ENCODE results near the gene KCNJ14. TPM values are rescaled to one million over a fixed set of nuclear protein-coding genes. Genes with fewer than 3 reads are reported as not detected.

The KCNJ14 gene
- total RNA-seq (2021; fragmentation: NEBNext Ultra II Directional; extraction: Animal tissue kit (Norgen Biotek cat#: 25700)) (0.89 and 1.0 TPM in 2 replicates), polyA plus RNA-seq (2011; rRNA removed) (0.45 and 0.61 TPM in 2 replicates), polyA minus RNA-seq (2011; rRNA and poly(A)+ RNA removed) (0.68 and 1.9 TPM in 2 replicates)
- polyA plus RNA-seq (2011; cell fraction: cytosol; rRNA removed) = 0.28 TPM
- 1.3 TPM for polyA plus RNA-seq (2011; cell fraction: nucleus; rRNA removed)
- 0.66 to 0.84 TPM (median 0.73 TPM) in 4 replicates for polyA plus RNA-seq (2012, experiment 1 of 2)
- polyA plus RNA-seq (2012, experiment 2 of 2) = 0.68 TPM
- 0.39 TPM for polyA plus RNA-seq (2013, experiment 1 of 2)
- polyA plus RNA-seq (2013, experiment 2 of 2) = 0.44 TPM
- 0.37 TPM for polyA minus RNA-seq (2011; cell fraction: cytosol; rRNA and poly(A)+ RNA removed)
- 0.80 TPM for polyA minus RNA-seq (2011; cell fraction: nucleus; rRNA and poly(A)+ RNA removed)
- long read RNA-seq, experiment 1 = 0 reads
- long read RNA-seq, experiment 2 = 0 reads

GRCh38 chr19:48455171-48455907 lies at the start of gene KCNJ14:
TSS of gene KCNJ14 (plus strand) at chr19:48455574. CDS start at chr19:48461725, 6,151 bp downstream.
- Histone ChIP-seq H3K4ac (replicated peaks; ENCODE audit: insufficient read length, low read depth, low read length) (no peak within 1 kb of the TSS), H3K9ac (replicated peaks in 1 of 4; ENCODE audit: extremely low read depth in 1 of 4, low read depth in 3 of 4, low read length in 3 of 4) (no peak within 1 kb of the TSS), H3K4me3 (ENCODE audit: extremely low read depth in 1 of 4, insufficient read depth in 2 of 4, low read depth in 3 of 4, low read length in 4 of 4) (no peak within 1 kb of the TSS), H3K23me2 (ENCODE audit: low read depth, low read length) (no peaks in the 10 kb centered on the region), H3K56ac (replicated peaks; ENCODE audit: insufficient read length, low read depth, low read length) (no peak within 1 kb of the TSS), H2BK20ac (ENCODE audit: low read length) (no peak within 1 kb of the TSS), H3K14ac (ENCODE audit: insufficient read length) (no peak within 1 kb of the TSS), H3K36me3 (ENCODE audit: control insufficient read depth in 2 of 4, insufficient read depth in 4 of 4, low read length in 3 of 4) (peaks cover 19 to 49% (median 32%) of the 10 kb centered on the region in 4 experiments), H3K27me3 (replicated peaks in 1 of 4; ENCODE audit: control insufficient read depth in 3 of 4, extremely low read depth in 1 of 4, insufficient read depth in 3 of 4, low read length in 3 of 4) (no peaks in the 10 kb centered on the region), H4K91ac (replicated peaks; ENCODE audit: insufficient read length, low read length) (no peak within 1 kb of the TSS), H2BK12ac (ENCODE audit: low read depth, low read length) (no peak within 1 kb of the TSS), H2BK5ac (ENCODE audit: low read depth, low read length) (no peak within 1 kb of the TSS), H2BK15ac (ENCODE audit: low read length) (no peak within 1 kb of the TSS), H4K20me1 (replicated peaks in 1 of 2; ENCODE audit: control insufficient read depth in 1 of 2, insufficient read depth in 2 of 2, low read length in 2 of 2) (peaks cover 2 to 18% of the 10 kb centered on the region in 2 experiments), H4K5ac (ENCODE audit: insufficient read length, low read depth, low read length) (no peak within 1 kb of the TSS), H3K27ac (ENCODE audit: low read depth, low read length) (no peak within 1 kb of the TSS), H3K79me2 (ENCODE audit: control insufficient read depth in 1 of 2, insufficient read depth in 2 of 2, low read length in 2 of 2) (no peaks in the 10 kb centered on the region), H2BK120ac (replicated peaks; ENCODE audit: low read depth, low read length) (no peak within 1 kb of the TSS), H2AK5ac (ENCODE audit: low read depth, low read length) (no peak within 1 kb of the TSS), H3K18ac (ENCODE audit: extremely low read depth, low read length) (no peak within 1 kb of the TSS), H3K79me1 (ENCODE audit: low read depth, low read length) (peaks cover 4% of the 10 kb centered on the region), H3K4me2 (ENCODE audit: insufficient read depth in 1 of 2, low read depth in 2 of 2, low read length in 2 of 2) (no peak within 1 kb of the TSS), H3K23ac (ENCODE audit: insufficient read length) (no peak within 1 kb of the TSS), H3K4me1 (replicated peaks in 1 of 4; ENCODE audit: control insufficient read depth in 3 of 4, insufficient read depth in 4 of 4, low read length in 3 of 4) (no peaks in the 10 kb centered on the region), H4K8ac (ENCODE audit: extremely low read depth, insufficient read depth, low read length) (0 out of 2 replicates have a peak within 1 kb of the TSS, but pooled peaks have one; percentile 85), H2AFZ (ENCODE audit: low read length) (no peak within 1 kb of the TSS), H3K9me3 (ENCODE audit: insufficient read depth in 2 of 2, low read depth in 1 of 2, low read length in 1 of 2) (no peaks in the 10 kb centered on the region)
- no peak for DNase-seq (ENCODE audit: low read depth in 1 of 2, low spot score in 2 of 2)
- TF ChIP-seq GABPA (IDR thresholded peaks at IDR 0.05; ENCODE audit: borderline replicate concordance, insufficient read depth, low read length) (no peak), PHF8 (conservative IDR thresholded peaks at IDR 0.05; ENCODE audit: low read depth, low read length) (no peak), CREB1 (IDR thresholded peaks at IDR 0.05) (no peak), JUN (IDR thresholded peaks at IDR 0.05; ENCODE audit: low read depth, low read length) (no peak), SIN3A (conservative IDR thresholded peaks at IDR 0.05 in 1 of 2, IDR thresholded peaks at IDR 0.05 in 1 of 2; ENCODE audit: low read depth in 1 of 2, low read length in 2 of 2) (no peak), ZNF274 (IDR thresholded peaks at IDR 0.05; ENCODE audit: borderline replicate concordance, extremely low read depth, low read length) (no peak), BRCA1 (IDR thresholded peaks at IDR 0.05; ENCODE audit: low read depth, low read length) (no peak), KDM5A (IDR thresholded peaks at IDR 0.05; ENCODE audit: low read length) (no peak), ASH2L (IDR thresholded peaks at IDR 0.05; ENCODE audit: low read length) (no peak)
- ChIA-PET POLR2A (ENCODE audit: partially characterized antibody) (interaction anchor here (0.7 to 1.6 kb wide), 6 partner anchors 9 to 55 kb away, joined by 3 to 10 read pairs (median 6); partner anchors contain the start of gene GRWD1), CTCF (ENCODE audit: partially characterized antibody) (interaction anchor here (0.5 to 1.1 kb wide), 3 partner anchors 9 to 106 kb away, joined by 3 read pairs; no protein-coding TSS in a partner anchor)
- no peak for FAIRE-seq
- WGBS, 2 experiments (ENCODE audit: extremely low coverage in 1 of 2, insufficient coverage in 1 of 2, insufficient read length in 1 of 2, insufficient replicate concordance in 2 of 2, low coverage in 1 of 2, low lambda C conversion rate in 2 of 2, missing lambda C conversion rate in 1 of 2) = 87% methylated on average over 15 of the region's 16 CpGs; no CpG with 5 or more reads in 1 of the 2 experiments

Data from H1 (cell line).